AG10803 (cell line): ENCODE measurements around the gene PCSK5.
A peak's percentile ranks its signal among the peaks of the same experiment; 100 is the strongest.

ENCODE experiments used
- DNase-seq: peaks from one replicate; pipeline ENCODE4 v3.0.0; 2010; ENCODE audit warnings: low read depth
- H3K4me3 ChIP-seq: 2 replicates; pipeline ENCODE4 v1.5.1; 2011; ENCODE audit warnings: mild to moderate bottlenecking, low read length, control low read depth
- CTCF ChIP-seq: conservative IDR thresholded peaks from 2 replicates; pipeline ENCODE4 v1.5.1; 2011; ENCODE audit warnings: mild to moderate bottlenecking, low read length, control low read depth, inconsistent platforms

Gene PCSK5

GRCh38 chr9:76155361-76155760 is 264.9 kb downstream of the PCSK5 start:
- DNase-seq, result no peak
- no peak for TF ChIP-seq CTCF
- H3K4me3 ChIP-seq, result no peak overlapping the region

- DNase-seq, result no peak
- TF ChIP-seq CTCF, result no peak
- H3K4me3 ChIP-seq, result no peak overlapping the region
Measured at GRCh38 chr9:76158713-76159112, 268.2 kb downstream of the PCSK5 start.

GRCh38 chr9:76159293-76159926 is 268.9 kb downstream of the PCSK5 start:
- H3K4me3 ChIP-seq, result no peak overlapping the region
- no peak for DNase-seq
- TF ChIP-seq CTCF, result no peak

- DNase-seq, result no peak
- no peak overlapping the region for H3K4me3 ChIP-seq
- TF ChIP-seq CTCF, result no peak
Measured at GRCh38 chr9:76161106-76161505, 270.6 kb downstream of the PCSK5 start.

- TF ChIP-seq CTCF, result no peak
- no peak overlapping the region; the same call in 1 of the 2 replicates for H3K4me3 ChIP-seq
- peak; percentile 91 for DNase-seq
Measured at GRCh38 chr9:76161541-76161940, 271.1 kb downstream of the PCSK5 start.

- no peak for TF ChIP-seq CTCF
- no peak overlapping the region for H3K4me3 ChIP-seq
- DNase-seq, result peak; percentile 34
Measured at GRCh38 chr9:76162086-76162730, 271.7 kb downstream of the PCSK5 start.
